ENCODE results near the gene ATP11A.
"Not testable (repeated sequence)": the region's sequence is repeated elsewhere in the genome, so short reads cannot be mapped to it uniquely, and the experiment has no call there.

Gene ATP11A

DNA sequence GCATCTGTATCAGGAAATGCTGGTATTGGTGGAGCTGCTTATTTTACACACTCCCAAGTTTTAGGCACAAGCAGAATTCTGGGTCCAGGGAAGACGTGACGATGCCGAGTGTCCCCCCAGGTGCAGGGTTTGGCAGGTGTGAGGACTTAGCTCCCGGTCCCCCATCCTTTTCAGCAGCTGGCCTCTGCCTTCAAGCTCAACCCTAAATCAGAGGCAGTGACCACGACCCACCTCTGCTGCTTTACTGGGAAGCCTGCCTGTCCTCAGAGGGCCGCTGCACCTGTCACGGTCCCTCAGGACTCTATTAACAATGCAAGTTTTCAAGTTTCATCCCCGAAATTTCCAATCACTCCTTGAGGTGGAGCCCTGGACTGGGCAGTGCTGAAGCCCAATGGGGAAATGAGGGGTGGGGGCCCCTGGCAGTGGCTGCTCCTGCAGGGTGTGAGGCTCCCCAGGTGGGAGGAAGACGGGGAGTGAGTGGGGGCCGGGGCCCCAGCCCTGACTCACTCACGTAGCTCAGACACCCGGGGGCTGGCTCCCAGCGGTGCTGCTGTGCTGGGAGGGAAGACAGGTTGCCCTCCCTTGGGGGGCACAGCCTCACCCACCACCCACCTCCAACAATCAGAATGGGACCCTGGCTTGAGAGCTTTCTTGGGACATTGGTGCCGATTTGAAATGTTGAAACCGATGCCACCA, 186.6 kb downstream of the ATP11A start:
- DNase-seq (ENCODE audit: low read depth in 2 of 3, low spot score in 2 of 3) = no peak

DNA sequence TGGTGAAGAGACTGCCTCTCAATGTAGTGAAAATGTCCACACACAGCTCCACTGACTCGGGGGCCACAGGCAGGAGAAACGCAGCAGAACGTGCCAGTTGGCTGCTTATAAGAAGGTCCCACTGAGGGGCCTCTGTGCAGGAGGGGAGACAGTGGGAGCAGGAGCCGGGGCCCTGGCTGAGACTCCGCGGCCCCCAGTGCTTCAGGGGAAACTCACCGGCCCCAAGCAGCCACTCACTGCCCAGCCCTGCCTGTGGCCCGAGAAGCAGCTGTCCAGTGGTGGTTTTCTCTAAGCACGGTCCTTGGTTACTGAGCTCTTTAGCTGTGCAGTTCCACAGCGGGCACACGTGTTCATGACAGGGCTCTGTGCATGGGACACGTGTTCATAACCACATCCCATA, 187.2 kb downstream of the ATP11A start:
- no peak for DNase-seq (ENCODE audit: low read depth in 2 of 3, low spot score in 2 of 3)

DNA sequence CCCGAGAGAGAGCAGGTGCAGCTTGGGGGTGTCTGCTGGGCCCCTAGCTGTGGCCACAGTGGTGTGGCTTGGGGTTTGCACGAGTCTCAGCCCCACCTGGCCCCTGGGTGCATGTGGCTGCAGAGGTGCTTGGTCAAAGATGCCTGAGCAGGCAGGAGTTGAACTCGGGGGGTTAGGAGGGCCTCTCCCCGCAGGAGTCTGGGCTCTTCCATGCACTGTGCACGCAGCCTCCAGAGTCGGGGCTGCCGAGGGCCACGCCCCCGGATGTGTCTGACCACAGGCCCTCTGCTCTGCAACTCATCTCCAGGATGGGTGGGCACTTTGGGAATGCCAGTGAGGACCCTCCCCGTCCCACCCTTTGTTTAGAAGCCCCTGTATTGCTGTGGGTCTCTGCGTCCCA, 187.7 kb downstream of the ATP11A start:
- no peak for DNase-seq (ENCODE audit: low read depth in 2 of 3, low spot score in 2 of 3)

DNA sequence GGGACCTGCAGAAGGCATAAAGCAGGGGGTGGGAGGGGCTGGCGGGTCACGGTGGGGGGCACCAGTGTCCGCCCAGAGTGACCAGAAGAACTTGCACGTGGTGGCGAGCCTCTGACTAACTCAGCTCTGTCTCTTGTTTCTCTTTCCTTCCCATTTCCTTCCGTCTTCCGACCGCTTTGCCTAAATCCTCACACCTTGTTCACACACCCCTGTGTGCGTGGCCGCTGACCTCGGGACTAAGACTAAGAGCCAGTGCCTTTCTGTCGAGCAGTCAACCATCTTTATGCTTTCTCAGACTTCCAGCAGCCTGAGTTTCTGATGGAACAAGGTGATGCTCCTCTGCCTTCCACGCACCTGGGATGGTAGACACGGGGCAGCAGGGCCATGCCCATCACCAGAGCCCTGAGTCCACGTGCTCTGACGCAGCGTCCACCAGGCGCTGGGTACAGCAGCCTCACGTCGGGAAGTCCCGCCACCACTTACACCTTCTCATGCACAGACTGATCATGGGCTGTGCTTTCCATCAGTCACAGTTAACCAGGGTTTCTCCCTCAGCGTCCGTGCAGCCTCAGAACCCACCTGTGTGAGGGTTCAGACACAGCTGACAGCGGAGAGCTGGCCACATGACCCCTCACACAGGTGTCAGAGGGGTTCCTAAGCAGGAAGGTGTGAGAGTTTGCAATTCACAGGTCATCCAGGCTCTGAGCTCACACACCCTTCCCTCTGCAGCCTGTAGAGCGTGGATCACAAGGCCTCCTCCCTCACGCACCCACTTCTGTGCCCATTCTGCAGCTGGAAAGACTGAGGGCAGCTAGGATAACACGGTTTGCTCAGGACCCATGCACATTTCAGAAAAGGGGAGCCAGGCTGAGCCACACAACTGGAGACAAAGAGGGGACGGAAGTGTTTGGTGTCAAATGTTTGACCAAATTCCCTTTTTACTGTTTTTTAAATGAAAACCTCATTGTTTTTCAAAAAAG, 188.4 kb downstream of the ATP11A start:
- no peak for DNase-seq (ENCODE audit: low read depth in 2 of 3, low spot score in 2 of 3)

DNA sequence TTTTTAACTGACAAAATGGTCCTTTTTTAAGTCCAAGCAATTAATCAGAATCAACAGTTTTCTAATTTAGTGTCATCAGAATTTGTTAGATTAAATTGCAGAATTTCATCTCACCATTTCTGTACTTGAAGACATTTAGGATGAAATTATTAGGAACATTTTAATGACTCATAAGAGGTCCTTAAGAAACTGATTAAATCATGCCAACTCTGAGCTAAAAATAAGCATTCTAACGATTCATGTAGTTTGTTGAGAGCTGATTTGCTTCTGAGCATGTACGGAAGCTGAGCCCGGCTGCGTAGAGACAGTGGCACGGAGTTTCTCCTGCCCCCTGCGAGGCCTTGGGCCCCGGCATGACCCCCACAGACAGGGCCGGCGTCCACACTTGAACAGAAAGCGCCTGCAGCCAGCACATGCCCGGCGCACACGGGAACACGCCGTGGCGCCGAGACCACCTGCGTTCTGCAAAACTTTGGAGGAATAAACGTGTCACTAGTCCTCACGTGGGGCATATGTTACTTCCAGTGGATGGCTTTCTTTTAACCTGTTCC, 189.5 kb downstream of the ATP11A start:
- DNase-seq (ENCODE audit: low read depth in 2 of 3, low spot score in 2 of 3) = no peak

DNA sequence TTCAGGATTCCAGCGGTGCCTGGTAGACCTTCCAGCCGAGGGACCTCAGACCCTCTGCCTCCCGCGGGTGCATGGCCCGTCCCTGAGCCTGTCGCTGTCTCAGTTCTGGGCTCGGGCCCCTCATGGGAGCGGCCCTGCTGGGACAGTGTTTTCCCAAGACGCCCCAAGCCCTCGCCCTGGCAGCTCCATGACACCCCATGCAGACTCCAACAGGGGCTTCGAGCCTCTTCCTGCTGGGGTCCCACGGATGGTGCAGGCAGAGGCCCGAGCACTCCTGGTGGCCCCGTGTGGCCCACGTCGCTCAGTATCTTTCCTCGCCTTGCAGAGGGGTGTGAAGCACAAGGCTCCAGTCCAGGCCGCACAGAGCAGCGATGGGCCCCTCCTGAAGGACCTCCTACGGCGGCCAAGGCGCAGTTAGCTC, 190.4 kb downstream of the ATP11A start:
- DNase-seq (ENCODE audit: low read depth in 2 of 3, low spot score in 2 of 3) = no peak

DNA sequence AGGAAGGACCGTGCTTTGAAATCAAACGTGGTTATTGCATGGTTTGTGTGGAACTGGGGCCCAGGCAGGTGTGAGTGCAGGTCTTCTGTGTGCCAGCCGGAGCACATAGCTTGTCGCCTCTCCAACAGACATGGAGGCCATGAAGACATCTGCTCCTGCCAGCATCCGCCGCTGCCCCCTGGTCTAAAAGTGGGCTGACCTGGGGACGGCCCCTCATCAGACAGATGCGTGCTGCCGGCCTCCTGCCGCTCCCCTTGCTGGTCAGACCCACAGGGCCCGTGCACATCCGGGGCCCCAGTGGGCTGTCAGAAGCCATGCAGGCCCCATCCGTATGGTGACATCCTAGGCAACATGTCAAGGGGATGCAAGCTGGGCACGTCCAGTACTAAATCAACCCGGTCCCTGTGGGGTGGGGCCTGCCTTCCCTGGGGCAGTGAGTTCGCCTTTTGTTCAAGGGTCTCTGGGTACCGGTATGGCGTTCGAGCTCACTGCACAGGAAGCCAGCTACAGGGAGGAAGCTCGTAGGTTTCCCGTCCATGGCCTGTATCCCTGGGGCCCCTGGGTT, 191.2 kb downstream of the ATP11A start:
- no peak for DNase-seq (ENCODE audit: low read depth in 2 of 3, low spot score in 2 of 3)

DNA sequence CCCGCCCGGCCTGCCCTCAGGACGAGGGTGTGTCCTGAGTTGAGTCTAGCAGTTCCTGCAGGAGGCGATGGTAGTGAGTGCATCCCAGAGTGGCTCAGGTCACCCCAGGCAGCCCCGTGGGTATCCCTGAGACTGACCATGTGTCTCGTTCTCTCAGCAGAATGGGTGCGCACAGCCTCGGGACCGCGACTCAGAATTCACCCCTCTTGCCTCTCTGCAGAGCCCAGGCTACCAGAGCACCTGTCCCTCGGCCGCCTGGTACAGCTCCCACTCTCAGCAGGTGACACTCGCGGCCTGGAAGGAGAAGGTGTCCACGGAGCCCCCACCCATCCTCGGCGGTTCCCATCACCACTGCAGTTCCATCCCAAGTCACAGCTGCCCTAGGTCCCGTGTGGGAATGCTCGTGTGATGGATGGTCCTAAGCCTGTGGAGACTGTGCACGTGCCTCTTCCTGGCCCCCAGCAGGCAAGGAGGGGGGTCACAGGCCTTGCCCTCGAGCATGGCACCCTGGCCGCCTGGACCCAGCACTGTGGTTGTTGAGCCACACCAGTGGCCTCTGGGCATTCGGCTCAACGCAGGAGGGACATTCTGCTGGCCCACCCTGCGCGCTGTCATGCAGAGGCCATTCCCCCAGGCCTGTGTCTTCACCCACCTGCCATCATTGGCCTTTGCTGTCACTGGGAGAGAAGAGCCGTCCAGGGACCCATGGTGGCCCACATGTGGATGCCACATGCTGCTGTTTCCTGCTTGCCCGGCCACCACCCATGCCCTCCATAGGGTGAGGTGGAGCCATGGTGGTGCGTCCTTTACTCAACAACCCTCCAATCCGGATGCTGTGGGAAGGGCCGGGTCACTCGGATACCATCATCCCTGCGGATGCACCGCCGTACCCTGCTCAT, 192.1 kb downstream of the ATP11A start:
- DNase-seq (ENCODE audit: low read depth in 2 of 3, low spot score in 2 of 3) = no peak

DNA sequence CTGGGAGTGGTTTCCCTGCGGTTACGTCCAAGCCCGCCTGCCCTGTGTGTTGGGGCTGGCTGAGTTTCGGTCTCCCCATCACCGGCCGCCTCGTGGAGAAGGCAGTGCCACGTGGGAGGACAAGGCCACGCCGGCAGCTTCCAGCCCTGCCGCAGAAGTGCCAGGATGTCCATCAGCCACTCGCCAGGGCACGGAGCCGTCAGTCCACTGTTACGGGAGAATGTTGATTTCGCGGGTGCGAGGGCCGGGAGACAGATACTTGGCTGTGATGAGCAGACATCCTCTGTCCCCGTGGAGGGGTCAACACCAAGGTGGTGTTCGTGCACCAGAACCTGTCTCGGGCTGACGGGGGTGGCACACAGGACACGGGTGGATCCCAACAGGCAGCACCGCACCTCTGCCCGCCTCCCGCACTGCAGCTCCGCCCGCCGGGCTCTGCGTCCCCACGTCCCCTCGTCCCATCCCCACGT, 192.8 kb downstream of the ATP11A start:
- no peak for DNase-seq (ENCODE audit: low read depth in 2 of 3, low spot score in 2 of 3)

DNA sequence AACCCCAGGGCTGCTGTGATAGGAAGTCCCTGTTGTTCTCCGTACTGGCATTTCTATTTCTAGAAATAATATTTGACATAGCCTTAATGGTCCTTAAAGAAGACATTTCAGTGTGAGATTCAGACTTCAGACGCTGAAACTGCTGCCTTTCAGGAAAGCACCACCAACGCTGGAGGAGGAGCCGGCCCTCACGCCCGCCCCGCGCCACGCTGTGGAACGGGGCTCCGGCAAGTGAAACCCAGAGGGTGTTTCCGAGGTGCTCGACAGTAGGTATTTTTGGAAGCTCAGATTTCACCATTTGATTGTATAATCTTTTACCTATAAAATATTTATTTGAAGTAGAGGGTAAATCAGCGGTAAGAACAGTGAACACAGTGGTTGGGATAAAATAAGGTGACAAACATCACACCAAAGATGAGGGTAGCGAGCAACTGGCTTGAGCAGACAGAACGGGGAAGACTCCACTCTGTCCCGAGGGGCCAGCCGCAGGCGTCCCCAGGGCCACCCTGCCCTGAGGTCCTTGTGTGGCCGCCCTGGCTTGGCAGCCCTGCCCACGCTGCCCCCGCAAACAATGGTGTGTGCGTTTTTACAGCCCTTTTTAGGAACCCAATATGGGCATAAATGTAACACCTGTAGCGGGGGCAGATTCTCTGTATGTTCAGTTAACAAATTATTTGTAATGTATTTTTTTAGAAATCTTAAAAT, 193.6 kb downstream of the ATP11A start:
- DNase-seq (ENCODE audit: low read depth in 2 of 3, low spot score in 2 of 3) = no peak

DNA sequence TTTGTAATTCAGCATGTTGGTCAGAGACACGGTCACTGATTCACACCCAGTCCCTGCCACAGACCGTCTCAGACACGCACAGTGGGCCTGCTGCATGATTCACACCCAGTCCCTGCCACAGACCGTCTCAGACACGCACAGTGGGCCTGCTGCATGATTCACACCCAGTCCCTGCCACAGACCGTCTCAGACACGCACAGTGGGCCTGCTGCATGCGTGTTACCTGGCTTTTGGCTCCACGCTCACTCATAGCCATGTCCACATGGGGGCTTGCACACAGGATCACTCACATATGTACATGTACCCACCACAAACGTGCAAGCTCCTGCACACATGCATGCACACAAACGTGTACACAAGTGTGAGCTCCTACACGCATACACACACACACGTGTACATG, 194.9 kb downstream of the ATP11A start:
- DNase-seq (ENCODE audit: low read depth in 2 of 3, low spot score in 2 of 3) = not testable (repeated sequence)

DNA sequence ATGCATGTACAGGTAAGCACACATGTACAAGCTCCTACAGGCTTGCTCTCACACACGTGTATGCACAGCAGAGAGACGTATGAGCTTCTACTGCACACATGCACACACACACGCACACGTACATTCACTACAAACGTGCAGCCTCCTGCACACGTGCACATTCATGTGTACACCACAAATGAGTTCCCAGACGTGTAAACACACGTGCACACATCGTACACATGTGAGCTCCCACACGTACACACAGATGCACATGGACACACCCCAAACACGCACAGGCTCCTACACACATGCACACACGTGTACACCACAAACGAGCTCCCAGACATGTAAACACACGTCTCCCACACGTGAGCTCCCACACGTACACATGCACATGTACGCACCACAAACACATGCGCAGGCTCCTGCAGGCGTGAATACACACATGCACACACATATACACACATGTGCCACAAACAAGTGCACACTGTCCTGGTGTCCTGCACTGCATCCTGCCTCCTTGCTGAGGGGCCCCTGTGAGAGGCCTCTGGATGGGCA, 195.5 kb downstream of the ATP11A start:
- DNase-seq (ENCODE audit: low read depth in 2 of 3, low spot score in 2 of 3) = no peak

DNA sequence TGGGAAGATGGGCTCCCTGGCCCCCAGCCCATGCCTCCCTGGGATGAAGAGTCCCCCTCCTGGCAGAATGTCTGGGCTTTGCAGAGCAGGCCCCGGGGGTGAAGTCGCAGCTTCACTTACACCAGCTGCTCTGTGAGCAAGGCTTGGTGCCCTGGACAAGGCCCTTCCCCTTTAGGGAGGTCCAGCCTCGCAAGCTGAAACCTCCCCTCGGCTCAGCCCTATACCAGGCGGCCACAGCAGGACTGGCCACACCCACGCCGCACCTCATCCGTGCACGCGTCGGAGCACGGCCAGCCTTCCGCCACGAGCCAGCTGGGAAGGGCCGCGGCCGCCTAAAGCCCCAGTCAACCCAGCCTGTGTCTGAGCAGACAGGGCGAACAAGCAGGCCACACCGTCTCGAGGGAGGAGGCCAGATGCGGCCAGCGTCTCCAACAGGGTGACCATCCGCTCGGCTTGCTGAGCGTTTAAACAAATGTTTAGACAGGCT, 196.0 kb downstream of the ATP11A start:
- DNase-seq (ENCODE audit: low read depth in 2 of 3, low spot score in 2 of 3) = no peak

DNA sequence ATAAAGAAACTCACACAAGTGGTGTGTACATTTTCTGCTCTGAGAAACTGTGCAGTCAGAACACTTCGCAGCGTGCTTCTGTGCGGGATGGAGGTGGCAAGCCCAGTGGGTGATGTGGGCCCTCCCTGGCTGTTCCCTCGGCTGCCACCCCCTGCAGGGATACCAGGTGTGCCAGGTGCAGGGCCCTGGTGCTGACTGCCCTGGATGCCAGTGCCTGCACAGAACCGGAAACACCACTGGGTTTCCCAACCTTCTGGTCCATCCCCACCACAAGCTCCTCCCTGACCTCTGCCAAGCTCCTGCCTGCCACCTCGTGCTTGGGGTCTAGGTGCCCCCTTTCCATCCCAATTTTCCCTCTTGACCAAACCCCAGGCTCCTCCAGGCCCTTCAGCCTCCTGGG, 197.3 kb downstream of the ATP11A start:
- DNase-seq (ENCODE audit: low read depth in 2 of 3, low spot score in 2 of 3) = no peak

DNA sequence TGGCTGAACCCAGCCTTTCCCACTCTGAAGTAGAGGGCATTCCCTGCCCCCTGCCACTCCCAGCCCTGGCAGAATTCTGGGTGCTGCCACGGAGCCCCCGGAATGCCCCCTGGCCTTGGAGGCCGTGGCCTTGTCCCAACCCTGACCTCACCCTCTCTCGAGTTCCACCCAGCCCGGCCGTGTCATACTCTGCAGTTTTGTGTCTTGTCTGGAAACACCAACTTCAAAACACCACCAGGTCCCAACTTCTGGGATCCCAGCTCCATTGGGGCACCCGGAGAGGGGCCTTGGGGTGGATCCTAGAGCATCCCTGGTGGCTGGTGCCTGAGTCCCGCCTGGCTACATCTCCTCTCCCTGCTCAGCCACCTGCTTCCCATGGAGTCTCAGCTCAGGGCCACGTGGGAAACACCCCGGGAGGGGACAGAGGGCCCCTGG, 197.7 kb downstream of the ATP11A start:
- DNase-seq (ENCODE audit: low read depth in 2 of 3, low spot score in 2 of 3) = no peak

DNA sequence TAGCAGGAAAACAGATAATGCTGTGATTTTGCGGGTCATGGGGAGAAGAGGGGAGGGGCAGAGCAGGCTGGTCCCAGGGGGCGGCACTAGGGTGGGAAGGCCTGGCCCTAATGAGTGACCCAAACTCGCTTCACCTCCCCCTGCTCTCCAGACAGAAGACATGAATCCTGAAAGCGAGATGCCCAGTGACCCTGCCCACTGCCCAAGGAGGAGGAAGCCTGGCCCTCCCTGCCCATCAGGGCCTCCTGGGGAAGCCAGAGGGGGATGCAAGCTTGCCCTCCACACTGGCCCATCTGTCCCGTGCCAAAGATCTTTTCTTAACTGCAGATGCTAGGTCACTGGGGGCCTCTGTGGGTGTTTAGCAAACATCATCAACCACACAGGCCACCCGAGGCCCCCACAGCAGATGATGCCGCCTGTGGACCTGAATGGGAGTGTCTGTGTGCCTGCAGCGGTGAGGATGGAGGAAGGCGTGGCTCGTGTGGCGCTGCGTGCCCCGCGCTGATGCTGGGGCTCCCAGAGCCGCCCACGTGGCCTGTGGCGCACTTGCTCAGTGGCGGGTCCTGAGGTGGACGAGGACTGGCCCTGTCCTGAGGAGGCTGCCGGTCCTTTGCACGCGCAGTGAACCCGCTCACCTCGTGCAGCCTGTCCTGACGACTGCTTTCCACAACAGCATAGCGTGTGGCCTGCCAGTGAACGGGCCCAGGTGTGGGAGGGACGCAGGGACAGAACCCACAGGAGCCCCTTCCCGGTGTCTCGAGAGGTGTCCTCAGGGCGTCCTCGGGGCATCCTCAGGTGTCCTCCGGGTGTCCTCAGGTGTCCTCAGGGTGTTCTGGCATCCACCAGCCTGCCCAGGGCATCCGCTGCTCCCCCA, 198.6 kb downstream of the ATP11A start:
- DNase-seq (ENCODE audit: low read depth in 2 of 3, low spot score in 2 of 3) = no peak

DNA sequence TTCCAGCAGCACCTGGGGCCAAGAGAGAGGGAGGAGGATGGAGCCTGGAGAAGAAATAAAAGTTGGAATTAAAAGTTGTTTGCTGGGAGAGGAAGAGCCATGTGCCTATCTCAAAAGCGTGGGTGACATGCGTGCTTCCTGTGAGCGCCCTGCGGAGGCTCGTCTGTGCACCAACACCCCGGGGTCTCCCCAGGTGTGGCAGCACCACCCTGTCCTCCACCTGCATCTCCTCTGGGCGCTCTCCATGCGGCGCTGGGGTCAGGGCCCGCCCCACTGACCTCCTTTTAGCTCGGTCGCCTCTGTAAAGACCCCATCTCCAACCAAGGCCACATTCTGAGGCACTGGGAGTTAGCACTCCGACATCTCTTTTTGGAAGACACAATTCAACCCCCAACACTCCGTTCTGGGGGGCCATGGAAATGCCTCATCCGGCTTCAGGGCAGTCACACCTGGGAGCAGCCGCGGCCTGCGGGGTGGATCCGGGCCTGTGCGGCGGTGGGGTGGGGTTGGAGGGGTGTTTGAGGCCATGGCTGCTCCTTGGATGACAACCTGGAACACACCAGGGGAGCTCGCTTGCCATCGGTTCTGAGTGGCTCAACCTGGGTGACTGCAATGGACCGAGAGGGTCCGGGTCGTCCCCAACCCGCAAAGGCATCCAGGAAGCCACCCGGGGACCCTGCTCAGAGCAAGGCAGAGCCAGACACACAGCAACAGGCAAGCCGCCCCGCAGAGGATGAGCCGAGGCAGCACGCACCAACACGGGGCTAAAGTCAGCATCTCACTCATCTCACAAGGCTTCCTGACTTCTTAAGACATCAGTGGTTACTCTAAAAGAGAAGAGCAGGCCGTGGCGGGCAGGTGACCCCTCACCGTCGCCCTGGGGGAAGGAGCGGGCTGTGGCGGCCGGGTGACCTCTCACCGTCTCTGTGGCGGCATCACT, 199.8 kb downstream of the ATP11A start:
- DNase-seq (ENCODE audit: low read depth in 2 of 3, low spot score in 2 of 3) = no peak

Measured in activated CD8-positive, alpha-beta memory T cell treated with anti-CD3 and anti-CD28 coated beads for 48 hours (primary cell).